T-helper 1 cell treated with Interleukin-12 subunit alpha and Interleukin-12 subunit beta and Interleukin-4 antibody, amounts not matched to agents 30 ng/mL and 1 ng/mL, for 36 hours (primary cell): ENCODE data around the gene GRM8. TPM values are rescaled to one million over a fixed set of nuclear protein-coding genes. Genes with fewer than 3 reads are reported as not detected.

Experiments
- intact Hi-C: fragments of 100-400 bp; cut with micrococcal nuclease; formaldehyde crosslinking; loops from one replicate; pipeline ENCODE4 v1.15.1; 2024
- total RNA-seq: library from RNA; stranded (reverse); gene quantifications from 2 replicates; pipeline ENCODE4 v1.2.3, GENCODE V29; 2022

GRM8 gene
- total RNA-seq, 1 donor from 2014 or later: not detected

DNA sequence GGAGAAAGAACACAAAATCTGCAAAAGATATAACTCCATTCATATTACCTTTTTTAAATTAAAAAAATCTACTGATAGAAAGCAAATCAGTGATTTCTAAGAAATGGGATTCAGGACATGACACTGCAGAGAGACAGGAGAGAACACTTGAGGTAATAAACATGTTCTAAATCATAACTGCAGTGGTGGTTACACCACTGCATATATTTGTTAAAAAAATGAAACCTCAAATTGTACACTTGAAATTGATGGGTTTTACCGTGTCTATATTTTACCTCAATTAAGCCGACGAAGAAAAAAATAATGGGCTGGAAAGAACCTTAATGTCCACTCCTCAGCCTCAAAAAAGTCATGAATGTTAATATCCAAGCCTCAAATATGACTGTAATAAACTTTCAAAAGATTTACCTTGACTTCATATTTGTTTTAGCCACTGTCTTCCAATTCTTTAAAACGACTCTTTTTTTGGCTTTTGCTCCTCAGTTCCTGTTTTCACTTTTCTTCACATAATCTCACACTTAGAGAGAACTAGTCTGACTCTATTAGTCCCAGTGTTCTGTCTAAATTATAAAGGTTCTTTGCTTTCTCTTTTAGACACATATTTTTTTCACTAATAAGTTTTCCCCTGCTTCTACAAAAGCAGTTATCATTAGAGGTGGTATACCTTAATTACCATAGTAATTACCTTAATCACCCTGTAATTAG is 502.4 kb downstream of the GRM8 start:
- intact Hi-C loops: no loop called here

DNA sequence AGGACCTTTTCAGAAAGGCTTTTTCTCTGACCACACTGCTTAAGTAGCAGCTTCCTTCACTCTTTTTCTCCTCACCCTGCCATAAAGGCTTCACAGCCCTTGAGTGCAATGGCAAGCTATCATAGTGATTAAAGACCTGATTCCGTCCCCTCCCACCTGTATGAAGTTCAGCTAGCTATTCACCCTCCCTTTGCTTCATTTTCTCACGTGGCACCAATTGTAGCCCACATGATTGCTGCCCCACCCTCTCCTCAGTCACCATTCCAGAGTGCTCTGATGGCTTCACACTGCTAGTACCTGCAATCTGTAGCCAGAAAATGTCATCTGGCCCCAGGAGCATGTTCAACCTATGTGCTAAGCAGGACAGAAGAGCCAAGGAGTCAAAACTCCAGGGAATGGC is 523.8 kb downstream of the GRM8 start:
- intact Hi-C loops: loop anchor here (1.0 kb wide), 1 partner anchor 28 kb away; no protein-coding TSS in a partner anchor

- intact Hi-C loops: loop anchor here (1.0 kb wide), 1 partner anchor 27 kb away; no protein-coding TSS in a partner anchor
Measured at GRCh38 chr7:126727930-126728391, 524.8 kb downstream of the GRM8 start.

DNA sequence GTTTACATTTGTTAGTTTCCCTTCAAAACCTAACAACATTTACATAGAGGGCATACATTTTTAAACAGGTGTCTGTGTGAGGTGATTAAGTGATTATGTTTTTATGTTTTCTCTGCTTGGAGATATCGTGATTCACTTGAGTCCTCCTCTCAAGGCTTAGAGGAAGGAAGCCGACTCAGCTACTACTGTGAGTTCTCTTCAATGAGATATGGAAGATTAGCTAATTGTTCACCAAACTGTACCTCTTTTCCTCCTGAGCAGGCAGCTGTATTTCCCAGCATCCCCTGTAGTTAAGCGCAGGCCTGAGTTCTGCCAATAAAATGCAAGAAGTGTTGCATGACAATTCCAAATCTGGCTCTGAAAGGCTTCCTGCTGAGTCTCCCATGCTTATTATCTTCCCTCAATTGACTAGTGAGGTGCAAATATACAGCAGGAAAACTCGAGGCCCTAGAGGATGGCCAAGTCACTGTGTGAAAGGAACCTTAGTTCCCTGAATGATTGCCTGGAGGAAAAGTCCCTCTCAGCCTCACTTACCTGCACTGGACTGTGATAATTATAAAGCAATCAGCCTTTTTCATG is 528.7 kb downstream of the GRM8 start:
- intact Hi-C loops: no loop called here

- intact Hi-C loops: no loop called here
Measured at GRCh38 chr7:126720232-126720631, 532.5 kb downstream of the GRM8 start.

- intact Hi-C loops: no loop called here
Measured at GRCh38 chr7:126718419-126718818, 534.3 kb downstream of the GRM8 start.

GRCh38 chr7:126716321-126716720 is 536.4 kb downstream of the GRM8 start:
- intact Hi-C loops: no loop called here

GRCh38 chr7:126715076-126715475 is 537.7 kb downstream of the GRM8 start:
- intact Hi-C loops: no loop called here

DNA sequence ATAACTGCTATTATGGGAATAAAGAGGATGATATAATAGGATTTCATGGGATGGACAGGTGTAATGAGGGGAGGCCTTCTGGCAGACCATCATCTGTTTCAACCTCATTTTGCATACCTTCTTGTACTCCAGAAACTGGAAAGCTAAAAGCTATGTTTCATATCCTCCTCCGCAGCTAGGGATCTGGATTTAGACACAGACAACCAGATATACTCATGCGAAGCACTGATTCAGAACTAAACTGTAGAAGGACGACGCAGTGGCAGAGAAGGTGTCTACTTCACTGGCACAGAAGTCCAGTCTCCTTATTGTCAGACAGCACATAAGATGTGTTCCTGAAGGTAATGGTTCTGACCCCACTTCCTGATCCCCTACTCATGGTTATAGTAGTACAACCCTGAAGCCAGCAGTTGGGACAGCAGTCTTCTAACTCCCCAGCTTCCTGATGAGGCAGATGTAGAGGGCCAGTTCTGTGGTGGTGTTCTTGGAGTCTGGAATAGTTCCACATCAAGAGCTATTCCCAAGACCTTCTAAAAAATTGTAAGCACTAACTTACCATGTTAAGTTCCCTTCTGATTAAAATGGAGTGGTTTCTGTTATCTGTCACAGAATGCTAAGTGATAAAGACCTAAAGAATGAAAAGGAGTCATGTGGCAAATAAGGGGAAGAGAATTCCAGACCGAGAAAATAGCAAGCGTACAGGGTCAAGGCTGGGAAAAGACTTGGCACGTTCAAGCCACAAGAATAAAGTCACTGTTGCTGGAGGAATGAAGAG is 550.3 kb downstream of the GRM8 start:
- intact Hi-C loops: loop anchor here (10.0 kb wide), 1 partner anchor 1778 kb away; the partner anchor contains the start of gene POT1

- intact Hi-C loops: loop anchor here (1.0 to 10.0 kb wide), 6 partner anchors 27 to 1776 kb away; partner anchors contain the start of genes ARF5 and POT1
Measured at GRCh38 chr7:126700807-126701604, 551.7 kb downstream of the GRM8 start.

DNA sequence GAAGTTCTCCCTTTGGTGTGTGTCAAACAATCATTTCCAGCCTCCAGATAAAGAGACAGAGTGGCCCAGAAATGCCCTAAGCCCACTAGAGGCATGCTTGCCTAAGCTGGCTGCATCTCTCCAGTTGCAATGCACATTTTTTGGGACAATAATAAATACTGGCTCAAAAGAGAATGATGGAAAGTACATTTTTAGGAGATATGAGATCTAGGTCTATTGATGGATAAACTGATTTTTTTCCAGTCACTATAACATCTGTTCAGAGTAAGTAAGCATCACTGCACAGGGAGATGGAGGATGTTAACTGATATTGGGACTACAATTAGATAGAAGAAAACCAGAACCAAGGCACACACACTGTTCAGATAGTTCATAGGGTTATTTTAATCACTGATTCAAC is 553.0 kb downstream of the GRM8 start:
- intact Hi-C loops: loop anchor here (2.0 to 10.0 kb wide), 3 partner anchors 715 to 1775 kb away; partner anchors contain the start of genes ARF5 and POT1

DNA sequence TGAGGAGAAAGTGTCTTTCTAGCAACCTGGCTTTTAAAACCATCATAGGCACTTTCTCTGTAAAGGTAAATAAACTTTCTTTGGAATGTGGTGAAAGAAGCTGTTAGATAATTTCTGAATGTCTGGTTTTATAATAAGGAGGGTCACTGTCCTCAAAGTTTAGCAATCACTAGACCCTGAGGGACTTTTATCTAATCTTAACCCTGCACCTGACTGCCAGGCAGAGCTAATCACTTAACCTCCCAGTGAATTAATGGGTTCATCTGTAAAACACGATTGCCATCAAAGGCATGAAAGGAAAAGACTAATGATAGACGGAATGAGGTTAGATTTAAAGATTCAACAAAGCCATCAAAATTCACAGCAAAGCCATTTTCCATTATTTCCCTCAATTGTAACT is 553.8 kb downstream of the GRM8 start:
- intact Hi-C loops: no loop called here

GRCh38 chr7:126698446-126698845 is 554.3 kb downstream of the GRM8 start:
- intact Hi-C loops: no loop called here

GRCh38 chr7:126696256-126697038 is 556.3 kb downstream of the GRM8 start:
- intact Hi-C loops: no loop called here

GRCh38 chr7:126690848-126691751 is 561.6 kb downstream of the GRM8 start:
- intact Hi-C loops: no loop called here

GRCh38 chr7:126690104-126690503 is 562.6 kb downstream of the GRM8 start:
- intact Hi-C loops: no loop called here

DNA sequence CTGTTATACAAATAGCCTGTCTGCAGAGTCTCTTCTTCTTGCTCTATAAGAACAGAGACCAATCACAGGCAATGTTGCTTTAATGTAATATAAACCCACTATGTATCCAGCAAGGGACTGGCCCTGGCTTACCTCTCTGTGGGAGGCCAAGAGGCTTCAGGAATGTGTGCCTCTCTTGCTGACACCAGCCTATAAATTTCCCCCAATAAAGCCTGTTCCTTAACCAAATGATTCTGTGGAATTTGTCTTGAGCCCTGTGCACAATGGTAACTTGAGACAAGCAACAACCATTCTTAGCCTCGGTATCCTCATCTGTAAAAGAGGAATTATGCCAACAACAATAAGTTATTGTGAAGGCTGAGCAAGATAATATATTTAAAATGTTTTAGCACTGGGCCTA is 563.7 kb downstream of the GRM8 start:
- intact Hi-C loops: no loop called here

GRCh38 chr7:126686474-126686873 is 566.3 kb downstream of the GRM8 start:
- intact Hi-C loops: no loop called here

DNA sequence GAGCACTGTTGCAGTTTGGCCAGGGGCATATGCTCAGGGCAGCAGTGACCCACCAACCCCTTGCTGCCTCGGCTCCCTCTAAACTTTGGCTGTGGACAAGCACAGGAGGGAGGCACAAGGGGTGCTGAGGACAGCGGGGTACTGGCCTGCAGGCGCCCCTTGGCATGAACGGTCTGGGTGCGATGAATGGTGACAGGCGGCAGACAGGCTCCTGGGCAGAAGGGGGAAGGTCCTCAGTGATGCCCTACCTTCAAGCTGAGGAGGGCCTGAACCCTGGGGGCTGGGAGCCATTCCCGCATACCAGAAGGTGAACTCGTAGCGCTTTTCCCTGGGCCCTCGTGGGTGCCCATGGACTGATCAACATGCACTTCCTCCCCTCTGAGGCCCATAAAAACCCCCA is 567.1 kb downstream of the GRM8 start:
- intact Hi-C loops: no loop called here
